Body of pancreas (tissue), 4 donors: Measurements from ENCODE around the gene CLDN15. TPM values are rescaled to one million over a fixed set of nuclear protein-coding genes. Genes with fewer than 3 reads are reported as not detected.

Experiments
- ATAC-seq: fragments of 150-250 bp; one replicate; pipeline ENCODE4 v1.9.1; 2016
- DNase-seq, 4 donors: peaks; one replicate each; pipeline ENCODE4 v3.0.0-alpha.2; 2019
- H3K27ac ChIP-seq, 4 donors: fragments of 200-600 bp; sonication (generic); 1 replicate in 3 of 4; 2 replicates in 1 of 4; pipeline versions ENCODE4 v1.5.1 to v1.6.1; 2016 to 2019; ENCODE audit warnings: mild to moderate bottlenecking in 1 of 4, mixed read lengths in 1 of 4, moderate library complexity in 1 of 4
- H3K27me3 ChIP-seq, 2 donors: fragments of 200-600 bp; sonication (generic); one replicate each; pipeline ENCODE4 v1.6.0; 2016; ENCODE audit warnings: mild to moderate bottlenecking in 1 of 2
- H3K36me3 ChIP-seq, 2 donors: fragments of 200-600 bp; sonication (generic); replicated peaks in 1 of 2; 2 replicates each; pipeline ENCODE4 v1.5.1; 2016; ENCODE audit warnings: low read depth in 2 of 2; ENCODE audit not compliant: insufficient read depth in 1 of 2
- H3K4me1 ChIP-seq: fragments of 200-600 bp; sonication (generic); one replicate; pipeline ENCODE4 v1.6.0; 2016
- H3K4me3 ChIP-seq, 2 donors: fragments of 200-600 bp; sonication (generic); 1 replicate in 1 of 2; 2 replicates in 1 of 2; pipeline ENCODE4 v1.5.1; 2016 to 2019
- H3K9me3 ChIP-seq, 3 donors: fragments of 200-600 bp; sonication (generic); 1 replicate in 2 of 3; 2 replicates in 1 of 3; pipeline ENCODE4 v1.5.1; 2016
- POLR2A ChIP-seq, 3 donors: fragments of 450-650 bp; IDR thresholded peaks; one replicate each; pipeline ENCODE4 v1.6.1; 2016; ENCODE audit warnings: antibody characterized with exemption in 3 of 3, mild to moderate bottlenecking in 2 of 3
- WGBS, 2 donors: methylation state at CpG; one replicate each; pipeline ENCODE4 v1.1.5; 2017; 5-methylcytosine and 5-hydroxymethylcytosine counted together
- intact Hi-C: fragments of 100-400 bp; cut with DNase I; formaldehyde crosslinking; loops from one replicate; pipeline ENCODE4 v1.15.1; 2023
- total RNA-seq, 2 donors: library from RNA; depleted of rRNA; stranded (reverse); fragments of >200 nt; gene quantifications; one replicate each; pipeline ENCODE4 v1.1.0, GENCODE V29; 2016
- TF ChIP-seq, protein P1 (sequence below), 7 experiments: fragments of 450-650 bp in 4 of 7; fragments of 200-600 bp in 3 of 7; sonication (generic) in 3 of 7; IDR thresholded peaks; one replicate each; pipeline ENCODE4 v1.5.1; 2016 to 2019; ENCODE audit warnings: antibody characterized with exemption in 7 of 7

Gene CLDN15
- total RNA-seq, 2 donors from 2014 or later: 7.3 to 22.1 TPM

DNA sequence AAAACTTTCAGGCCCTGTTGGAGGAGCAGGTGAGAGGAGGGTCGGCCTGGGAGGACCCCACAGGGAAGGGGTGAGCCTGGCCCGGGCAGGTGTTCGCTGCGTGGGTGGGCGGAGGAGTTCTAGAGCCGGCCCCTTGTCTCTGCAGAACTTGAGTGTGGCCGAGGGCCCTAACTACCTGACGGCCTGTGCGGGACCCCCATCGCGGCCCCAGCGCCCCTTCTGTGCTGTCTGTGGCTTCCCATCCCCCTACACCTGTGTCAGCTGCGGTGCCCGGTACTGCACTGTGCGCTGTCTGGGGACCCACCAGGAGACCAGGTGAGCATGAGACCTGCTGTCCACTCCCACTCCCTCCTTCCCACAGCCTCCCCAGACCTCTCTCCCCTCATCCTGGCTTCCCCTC, 14.1 kb downstream of the CLDN15 start:
- no peaks in the 10 kb centered on the region for H3K9me3 ChIP-seq
- WGBS, 2 donors: 92 to 100% methylated on average over 10 to 14 of the region's 15 CpGs
- peaks cover 20% of the 10 kb centered on the region for H3K4me1 ChIP-seq
- TF ChIP-seq, protein P1, sequence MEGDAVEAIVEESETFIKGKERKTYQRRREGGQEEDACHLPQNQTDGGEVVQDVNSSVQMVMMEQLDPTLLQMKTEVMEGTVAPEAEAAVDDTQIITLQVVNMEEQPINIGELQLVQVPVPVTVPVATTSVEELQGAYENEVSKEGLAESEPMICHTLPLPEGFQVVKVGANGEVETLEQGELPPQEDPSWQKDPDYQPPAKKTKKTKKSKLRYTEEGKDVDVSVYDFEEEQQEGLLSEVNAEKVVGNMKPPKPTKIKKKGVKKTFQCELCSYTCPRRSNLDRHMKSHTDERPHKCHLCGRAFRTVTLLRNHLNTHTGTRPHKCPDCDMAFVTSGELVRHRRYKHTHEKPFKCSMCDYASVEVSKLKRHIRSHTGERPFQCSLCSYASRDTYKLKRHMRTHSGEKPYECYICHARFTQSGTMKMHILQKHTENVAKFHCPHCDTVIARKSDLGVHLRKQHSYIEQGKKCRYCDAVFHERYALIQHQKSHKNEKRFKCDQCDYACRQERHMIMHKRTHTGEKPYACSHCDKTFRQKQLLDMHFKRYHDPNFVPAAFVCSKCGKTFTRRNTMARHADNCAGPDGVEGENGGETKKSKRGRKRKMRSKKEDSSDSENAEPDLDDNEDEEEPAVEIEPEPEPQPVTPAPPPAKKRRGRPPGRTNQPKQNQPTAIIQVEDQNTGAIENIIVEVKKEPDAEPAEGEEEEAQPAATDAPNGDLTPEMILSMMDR (IDR thresholded peaks at IDR 0.05): no peak
- no peak overlapping the region for H3K27ac ChIP-seq
- no peak overlapping the region for H3K4me3 ChIP-seq
- ATAC-seq: no peak
- intact Hi-C loops: no loop called here
- H3K36me3 ChIP-seq: peaks cover 0 to 14% of the 10 kb centered on the region in 2 donors
- no peaks in the 10 kb centered on the region for H3K27me3 ChIP-seq
- DNase-seq: no peak

DNA sequence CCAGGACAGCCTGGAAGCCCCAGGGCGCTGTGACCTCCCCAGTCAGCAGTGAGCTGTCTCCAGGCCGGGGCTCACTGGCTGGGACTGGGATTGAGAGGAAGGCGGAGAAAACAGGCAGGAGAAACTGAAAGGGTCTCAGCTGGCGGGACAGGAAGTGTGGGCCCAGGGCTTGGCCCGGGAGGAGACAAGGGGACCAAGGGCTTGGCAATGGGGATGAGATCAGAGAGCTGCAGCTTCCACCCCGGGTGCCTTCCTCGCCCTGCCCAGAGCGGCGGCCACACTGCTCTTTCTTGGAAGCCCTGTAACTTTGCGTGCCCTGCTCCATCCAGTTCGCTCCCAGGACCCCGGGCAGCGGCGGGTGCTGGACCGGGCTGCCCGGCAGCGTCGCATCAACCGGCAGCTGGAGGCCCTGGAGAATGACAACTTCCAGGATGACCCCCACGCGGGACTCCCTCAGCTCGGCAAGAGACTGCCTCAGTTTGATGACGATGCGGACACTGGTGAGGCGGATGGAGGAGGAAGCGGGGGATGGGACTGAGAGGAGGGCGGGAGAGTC, 15.2 kb downstream of the CLDN15 start:
- peaks cover 0 to 10% of the 10 kb centered on the region in 2 donors for H3K36me3 ChIP-seq

DNA sequence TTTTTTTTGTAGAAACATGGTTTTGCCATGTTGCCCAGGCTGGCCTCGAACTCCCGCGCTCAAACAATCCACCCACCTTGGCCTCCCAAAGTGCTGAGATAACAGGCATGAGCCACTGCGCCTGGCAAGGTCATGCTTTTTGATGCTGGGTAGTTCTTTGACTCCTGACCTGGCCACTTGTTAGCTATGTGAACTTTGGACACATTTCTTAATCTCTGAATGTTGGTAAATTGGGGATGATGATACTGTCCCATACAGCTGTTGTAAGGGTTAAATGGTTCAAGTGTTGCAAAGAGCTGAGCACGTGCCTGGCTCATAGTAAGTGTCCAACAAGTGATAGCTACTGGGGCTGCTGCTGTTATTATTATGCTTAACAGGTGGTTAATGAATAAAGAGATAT, 17.3 kb downstream of the CLDN15 start:
- Histone ChIP-seq H3K4me1 (peaks cover 39% of the 10 kb centered on the region), H3K9me3 (no peaks in the 10 kb centered on the region), H3K27ac (no peak overlapping the region), H3K4me3 (no peak overlapping the region), H3K36me3 (peaks cover 0 to 10% of the 10 kb centered on the region in 2 donors), H3K27me3 (no peaks in the 10 kb centered on the region)
- DNase-seq (no peak), ATAC-seq (no peak)
- intact Hi-C loops: no loop called here
- WGBS, 2 donors: 42 to 52% methylated on average over 5 of the region's 5 CpGs
- TF ChIP-seq, protein P1 (IDR thresholded peaks at IDR 0.05): no peak
- TF ChIP-seq POLR2A (IDR thresholded peaks at IDR 0.05): no peak

More for the DNA sequence above, 15.2 kb downstream of the CLDN15 start:
- Histone ChIP-seq H3K27me3 (no peaks in the 10 kb centered on the region), H3K27ac (no peak overlapping the region), H3K9me3 (no peaks in the 10 kb centered on the region), H3K4me3 (no peak overlapping the region), H3K4me1 (peaks cover 22% of the 10 kb centered on the region)
- 91 to 93% methylated on average over 18 to 25 of the region's 27 CpGs for WGBS, 2 donors
- intact Hi-C loops: no loop called here
- DNase-seq: no peak
- TF ChIP-seq, protein P1 (IDR thresholded peaks at IDR 0.05): no peak
- no peak for TF ChIP-seq POLR2A (IDR thresholded peaks at IDR 0.05)
- ATAC-seq: no peak

DNA sequence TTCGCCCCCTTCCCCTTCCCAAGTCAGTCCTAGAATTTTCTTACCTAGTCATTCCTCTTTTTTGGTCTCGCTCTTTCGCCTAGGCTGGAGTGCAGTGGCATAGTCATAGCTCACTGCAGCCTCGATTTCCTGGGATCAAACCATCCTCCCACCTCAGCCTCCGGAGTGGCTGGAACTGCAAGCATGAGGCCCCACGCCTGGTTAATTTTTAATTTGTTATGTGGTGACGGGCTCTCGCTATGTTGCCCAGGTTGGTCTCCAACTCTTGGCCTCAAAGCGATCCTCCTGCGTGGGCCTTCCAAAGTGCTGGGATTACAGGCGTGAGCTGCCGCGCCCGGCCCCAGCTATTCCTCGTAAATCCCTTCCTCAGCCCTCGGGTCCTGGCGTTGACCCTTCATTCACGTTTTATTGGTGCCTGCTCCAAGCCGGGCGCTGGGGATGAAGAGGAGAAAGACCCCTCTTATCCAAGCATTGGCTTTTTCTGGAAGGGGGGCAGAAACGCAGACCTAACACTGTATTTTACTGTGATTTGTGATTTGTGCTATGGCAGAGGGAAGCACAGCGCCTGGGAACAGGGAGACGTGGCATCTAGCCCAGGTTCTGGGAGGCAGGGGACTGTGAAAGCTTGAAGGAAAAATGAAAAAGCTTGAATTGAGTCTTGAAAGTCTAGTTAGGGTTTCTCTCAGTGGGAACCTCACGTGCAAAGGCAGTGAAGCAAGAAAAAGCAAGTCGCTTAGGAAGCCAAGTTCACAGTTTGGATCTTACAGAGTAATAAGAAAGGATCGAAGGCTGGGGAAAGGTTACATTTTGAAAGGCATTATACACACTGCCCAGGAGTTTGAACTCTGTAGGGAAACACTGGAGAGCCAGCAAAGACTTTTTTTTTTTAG, 19.1 kb downstream of the CLDN15 start:
- intact Hi-C loops: no loop called here
- no peaks in the 10 kb centered on the region for H3K9me3 ChIP-seq
- H3K36me3 ChIP-seq: no peaks in the 10 kb centered on the region
- no peak for TF ChIP-seq POLR2A (IDR thresholded peaks at IDR 0.05)
- TF ChIP-seq, protein P1 (IDR thresholded peaks at IDR 0.05): peak in 1 of 7 experiments; percentile 4
- DNase-seq (peak in 1 of 4 donors; percentile 39), ATAC-seq (peak; percentile 7)
- H3K4me3 ChIP-seq: peak overlapping the region; percentile 65 to 74
- H3K27ac ChIP-seq: peak overlapping the region; percentile 86 to 92 (median 90)
- no peaks in the 10 kb centered on the region for H3K27me3 ChIP-seq
- WGBS, 2 donors: 5 to 7% methylated on average over 23 to 26 of the region's 26 CpGs
- H3K4me1 ChIP-seq: peaks cover 46% of the 10 kb centered on the region
